NCI-H748 (cell line): Measurements from ENCODE around the gene SCARB1.

Experiments
- DNase-seq: peaks from one replicate; lab custom pipeline; 2025; ENCODE audit not compliant: unreplicated experiment; lab: John Stamatoyannopoulos, UW

Gene SCARB1

DNA sequence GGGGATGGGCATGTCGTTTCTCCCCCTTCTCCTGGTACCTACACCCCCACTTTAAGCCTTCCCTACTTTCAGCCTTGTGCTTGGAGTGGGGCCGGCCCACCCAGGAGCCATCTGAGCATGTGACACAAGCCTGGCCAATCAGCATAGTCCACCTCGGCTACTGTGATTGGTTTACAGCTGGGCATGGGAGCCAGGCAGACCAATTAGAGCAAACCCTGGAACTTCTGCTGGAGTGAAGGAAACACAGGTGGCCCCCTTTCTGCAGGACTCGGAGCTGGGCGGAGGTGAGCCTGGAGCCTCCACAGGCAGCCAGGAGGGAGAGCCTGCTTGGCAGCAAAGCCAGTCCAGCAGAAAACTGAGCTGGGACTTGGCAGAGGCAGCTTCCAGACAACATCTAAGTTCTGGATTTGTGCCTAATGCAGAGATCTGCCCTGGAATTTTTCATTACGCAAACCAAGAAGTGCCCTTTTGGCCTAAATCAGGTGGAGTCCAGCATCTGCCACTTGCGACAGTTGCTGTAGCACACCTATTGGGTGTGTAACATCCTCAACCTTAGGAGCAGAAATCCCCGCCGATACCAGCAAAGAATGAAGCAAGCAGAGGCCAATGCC, 59.5 kb downstream of the SCARB1 start:
- DNase-seq: no peak

DNA sequence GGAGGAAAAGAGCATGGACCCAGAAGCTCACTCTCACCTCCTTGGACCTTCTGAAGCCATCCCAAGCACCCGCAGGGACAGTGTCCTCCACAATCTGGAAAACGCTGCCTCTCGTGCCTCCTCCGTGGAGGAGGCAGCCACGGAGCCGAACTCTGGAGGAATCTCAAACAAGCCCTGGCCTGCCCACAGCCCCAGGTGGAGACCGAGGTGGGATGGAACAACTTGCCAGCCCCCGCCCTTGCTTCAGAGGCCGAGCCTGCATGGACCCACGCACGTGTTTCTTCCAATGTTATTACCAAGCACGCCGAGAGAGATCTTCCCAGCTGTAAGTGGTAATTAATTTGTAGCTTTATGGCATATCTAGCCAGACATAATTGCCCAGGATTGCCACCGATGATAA, 61.3 kb downstream of the SCARB1 start:
- DNase-seq: no peak

DNA sequence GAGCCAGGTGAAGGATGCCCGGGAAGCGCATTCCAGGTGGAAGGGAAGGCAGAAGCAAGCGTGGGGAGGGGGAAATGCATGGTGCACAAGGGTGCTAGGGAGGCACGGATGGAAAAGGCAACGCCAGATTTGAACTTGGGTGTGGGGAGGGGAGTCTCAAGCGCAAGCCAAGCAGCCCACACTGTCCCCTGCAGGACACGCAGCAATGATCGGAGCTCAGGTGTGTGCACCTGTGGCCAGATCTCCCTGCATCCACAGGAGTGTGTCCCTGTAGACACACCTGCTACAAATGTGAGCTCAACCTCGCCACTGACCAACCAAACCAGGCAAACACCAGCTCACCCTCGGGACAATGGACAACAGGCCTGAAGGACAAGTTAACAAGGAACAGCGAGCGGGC, 63.2 kb downstream of the SCARB1 start:
- no peak for DNase-seq

DNA sequence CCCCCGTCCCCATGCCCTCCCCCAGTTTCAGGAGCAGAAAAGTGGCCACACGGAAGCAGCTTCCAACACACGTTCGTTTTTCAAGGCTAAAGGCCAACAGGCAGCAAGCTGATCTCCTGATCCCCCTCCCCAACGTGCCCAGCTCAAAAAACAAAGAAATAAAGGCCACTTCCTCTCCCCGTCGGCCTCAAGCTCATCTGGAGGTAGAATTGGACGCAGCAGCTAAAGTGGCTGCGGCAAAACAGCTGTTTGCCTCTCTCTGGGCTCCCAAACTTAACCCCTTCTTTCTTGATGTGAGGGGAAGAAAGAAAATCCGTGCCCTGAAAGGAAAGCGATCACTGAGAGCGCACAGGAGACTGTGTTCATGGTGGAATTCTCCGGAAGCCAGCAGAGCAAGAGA, 66.3 kb downstream of the SCARB1 start:
- DNase-seq: no peak

DNA sequence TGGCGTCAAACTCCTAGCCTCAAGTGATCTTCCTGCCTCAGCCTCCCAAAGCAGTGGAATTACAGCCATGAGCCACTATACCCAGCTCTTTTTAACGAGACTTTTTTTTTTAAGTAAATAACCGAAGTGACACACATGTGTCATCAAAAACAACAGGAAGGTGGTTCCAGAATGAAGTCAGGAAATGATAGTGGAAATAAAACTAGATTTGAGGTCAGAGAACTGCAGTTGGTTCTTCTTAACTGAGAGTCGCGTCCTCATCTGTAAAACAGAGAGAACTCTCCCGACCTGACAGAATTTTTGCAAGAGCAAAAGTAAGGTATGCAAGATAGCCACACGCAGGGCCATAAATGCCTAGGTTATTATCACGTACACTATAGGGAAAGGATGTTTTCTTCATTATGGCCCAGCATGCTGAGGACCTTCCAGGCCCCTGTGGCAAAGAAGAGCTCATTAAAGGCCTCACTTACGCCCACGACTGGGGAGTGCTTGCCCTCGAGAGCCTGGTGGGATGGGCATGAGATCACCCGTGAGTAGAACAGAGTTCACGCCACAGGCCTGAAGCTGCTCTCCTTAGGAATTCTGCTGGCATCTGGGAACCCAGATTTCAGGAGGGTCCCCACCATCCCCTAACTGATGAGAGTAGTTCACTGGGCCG, 67.2 kb downstream of the SCARB1 start:
- no peak for DNase-seq

DNA sequence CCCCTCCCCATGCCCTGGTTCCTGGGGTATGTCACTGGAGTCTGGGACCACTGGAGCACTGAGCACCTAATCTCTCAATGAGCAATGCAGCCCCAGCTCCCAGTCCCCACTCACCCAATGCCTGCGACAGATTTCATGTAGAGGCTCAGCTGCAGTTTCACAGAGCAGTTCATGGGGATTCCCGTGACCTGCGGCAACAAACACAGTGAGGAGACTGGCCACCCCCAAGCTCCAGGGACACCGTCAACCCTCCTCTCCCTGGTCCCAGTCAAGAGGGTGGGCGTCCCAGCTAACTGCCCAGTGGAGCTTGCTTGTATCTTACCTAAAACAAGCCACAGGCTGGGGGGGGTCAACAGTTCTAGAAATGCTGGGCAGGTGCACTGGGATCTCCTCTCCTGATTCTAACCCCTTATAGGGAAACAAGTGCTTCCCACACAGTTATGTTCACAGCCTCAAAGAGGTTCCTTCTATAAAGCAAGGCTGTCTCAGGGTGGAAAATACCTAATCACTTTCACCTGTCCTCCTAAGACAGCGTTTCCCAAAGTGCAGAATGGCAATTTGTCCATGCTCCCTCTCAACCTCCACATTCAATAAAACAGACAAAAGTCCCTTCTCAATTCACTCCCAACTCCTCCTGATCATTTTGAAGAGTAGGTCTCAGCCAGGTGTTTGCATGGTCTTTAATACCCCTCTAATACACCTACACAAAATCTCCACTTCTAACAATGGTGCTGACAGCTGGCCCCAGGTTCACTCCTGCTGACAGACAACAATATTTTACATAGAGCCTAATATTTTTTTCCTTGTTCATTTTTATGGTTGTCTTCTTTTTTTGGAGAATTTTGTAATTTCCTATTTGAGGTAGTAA, 68.3 kb downstream of the SCARB1 start:
- no peak for DNase-seq

DNA sequence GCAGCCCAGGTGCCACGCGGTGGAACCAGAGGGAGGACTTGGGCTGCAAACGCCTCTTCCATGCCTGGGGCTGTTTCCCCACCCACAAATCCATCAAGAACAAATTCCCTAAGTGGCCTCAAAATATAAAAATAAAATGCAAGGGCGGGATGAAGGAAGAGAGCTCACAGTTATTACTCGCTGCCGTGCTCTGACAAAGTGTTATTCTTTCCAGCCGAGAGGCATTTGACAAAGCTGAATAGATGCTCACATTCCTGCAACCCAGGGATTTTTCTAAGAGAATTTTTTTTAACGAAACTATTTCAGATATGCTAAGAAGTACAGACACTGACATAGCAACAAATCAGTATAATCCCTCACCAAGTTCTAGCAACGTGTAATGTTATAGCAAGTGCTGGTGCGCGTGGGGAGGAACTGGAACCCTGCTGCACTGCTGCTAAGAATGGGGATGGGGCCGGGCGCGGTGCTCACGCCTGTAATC, 70.7 kb downstream of the SCARB1 start:
- no peak for DNase-seq

DNA sequence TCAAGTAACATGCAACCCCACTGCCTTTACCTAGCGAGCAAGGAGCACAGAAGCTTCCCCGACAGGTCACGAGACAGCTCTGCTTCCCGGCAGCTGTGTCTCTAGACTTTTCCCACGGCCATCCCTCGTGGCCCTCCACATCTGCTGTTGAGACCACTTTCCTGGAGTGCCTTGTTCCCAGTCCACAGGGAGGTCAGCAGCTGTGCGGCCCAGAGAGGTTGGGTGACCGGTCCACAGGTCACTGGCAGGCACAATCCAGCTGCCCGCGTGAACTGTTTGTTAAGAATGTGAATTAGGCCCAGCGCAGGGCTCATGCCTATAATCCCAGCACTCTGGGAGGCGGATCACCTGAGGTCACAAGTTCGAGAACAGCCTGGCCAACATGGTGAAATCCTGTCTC, 71.5 kb downstream of the SCARB1 start:
- DNase-seq: no peak

DNA sequence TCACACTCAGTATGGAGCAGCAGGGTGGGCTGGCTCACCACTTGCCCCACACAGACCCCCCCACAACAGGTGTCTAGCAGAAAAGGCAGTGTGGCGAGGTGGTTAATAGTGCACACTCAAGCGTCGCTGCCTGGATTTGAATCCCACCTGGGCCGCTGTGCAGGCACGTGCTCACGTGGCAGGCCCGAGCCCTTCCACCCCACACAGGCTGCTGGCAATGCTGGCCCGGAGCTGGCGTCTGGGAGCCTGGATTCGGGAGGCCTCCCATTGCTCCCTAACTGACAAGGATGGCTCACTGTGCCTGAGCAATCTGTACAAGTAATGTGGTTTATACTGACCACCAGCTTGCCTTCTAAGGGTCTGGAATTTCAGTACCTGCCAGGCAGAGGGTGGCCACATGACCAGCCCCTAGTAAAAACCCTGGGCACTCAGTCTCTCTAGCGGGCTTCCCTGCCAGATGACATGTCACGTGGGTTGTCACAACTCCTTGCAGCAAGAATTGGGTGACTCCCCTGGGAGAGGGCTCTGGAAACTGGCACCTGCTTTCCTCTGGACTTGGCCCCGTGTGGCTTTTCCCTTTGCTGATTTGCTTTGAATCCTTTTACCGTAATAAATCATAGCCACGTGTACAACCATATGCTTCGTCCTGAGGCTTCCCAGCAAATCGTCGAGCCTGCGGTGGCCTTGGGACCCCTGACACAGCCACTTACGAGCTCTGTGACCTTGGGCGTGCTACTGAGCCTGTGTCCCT, 72.8 kb downstream of the SCARB1 start:
- no peak for DNase-seq

DNA sequence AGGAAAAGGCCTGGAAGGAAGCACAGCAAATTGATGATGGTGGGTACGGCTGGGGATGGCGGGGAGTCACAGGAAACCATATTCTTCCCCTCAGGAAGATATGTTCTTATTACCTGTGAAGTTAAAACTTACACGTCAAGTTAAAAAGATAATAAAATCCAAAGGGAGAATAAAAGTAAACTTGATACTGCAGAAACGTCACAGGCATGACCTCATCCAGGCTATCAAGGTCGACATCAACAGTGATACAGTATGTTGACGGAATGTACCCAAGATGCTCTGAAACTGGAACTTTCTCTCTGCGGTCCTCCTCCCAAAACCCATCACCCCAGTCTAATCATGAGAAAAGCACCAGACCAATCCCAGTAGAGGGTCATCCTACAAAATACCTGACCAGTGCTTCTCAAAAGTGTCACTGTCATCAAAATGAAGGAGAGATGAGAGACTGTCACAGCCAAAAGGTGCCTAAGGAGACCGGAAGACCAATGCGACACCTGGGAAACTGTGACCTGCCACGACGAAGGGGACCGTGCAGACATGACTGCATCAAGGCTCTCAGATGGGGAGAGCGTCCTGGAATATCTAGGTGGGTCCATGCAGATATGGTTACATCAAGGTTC, 74.6 kb downstream of the SCARB1 start:
- no peak for DNase-seq

DNA sequence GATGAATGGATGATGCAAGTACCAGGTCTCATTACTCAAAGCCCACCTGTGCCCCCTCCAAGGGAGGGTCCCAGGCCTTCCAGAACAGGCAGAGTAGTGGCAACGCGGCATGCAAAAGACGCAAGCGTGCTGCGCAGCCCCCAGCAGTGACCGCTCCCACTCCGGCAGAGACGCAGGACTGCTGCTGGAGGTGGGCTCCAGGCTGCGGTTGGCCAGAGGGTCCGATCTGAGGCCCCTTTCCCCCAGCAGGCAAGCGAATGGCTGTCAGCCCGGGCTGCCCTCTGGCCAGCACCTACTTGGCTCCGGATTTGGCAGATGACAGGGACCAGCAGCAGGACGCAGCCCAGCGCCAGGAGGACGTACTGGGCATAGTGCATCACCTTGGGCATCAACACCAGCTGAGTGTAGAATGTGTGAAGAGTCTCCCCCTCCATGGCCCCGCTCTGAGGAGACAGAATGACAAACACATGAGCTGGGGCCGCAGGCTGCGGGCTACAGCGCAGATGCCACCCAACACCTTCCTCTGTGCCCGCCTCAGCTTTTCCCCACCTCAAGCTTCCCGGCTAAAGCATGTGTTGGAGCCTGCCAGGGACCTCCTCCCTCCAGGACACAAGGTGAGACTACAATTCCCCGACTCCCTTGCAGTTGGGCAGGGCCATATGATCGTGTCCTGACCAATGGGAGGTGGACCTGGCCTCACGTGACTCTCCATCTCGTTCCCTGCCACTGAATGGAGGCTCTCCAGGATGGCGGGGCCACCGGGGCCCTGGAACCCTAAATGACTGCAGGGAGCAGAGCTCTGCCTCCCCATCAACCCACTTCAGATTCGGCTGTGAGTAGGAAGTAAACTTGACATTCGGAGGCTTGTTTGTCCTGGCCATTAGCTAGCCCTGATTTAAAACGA, 77.4 kb downstream of the SCARB1 start:
- peak; percentile 62 for DNase-seq

DNA sequence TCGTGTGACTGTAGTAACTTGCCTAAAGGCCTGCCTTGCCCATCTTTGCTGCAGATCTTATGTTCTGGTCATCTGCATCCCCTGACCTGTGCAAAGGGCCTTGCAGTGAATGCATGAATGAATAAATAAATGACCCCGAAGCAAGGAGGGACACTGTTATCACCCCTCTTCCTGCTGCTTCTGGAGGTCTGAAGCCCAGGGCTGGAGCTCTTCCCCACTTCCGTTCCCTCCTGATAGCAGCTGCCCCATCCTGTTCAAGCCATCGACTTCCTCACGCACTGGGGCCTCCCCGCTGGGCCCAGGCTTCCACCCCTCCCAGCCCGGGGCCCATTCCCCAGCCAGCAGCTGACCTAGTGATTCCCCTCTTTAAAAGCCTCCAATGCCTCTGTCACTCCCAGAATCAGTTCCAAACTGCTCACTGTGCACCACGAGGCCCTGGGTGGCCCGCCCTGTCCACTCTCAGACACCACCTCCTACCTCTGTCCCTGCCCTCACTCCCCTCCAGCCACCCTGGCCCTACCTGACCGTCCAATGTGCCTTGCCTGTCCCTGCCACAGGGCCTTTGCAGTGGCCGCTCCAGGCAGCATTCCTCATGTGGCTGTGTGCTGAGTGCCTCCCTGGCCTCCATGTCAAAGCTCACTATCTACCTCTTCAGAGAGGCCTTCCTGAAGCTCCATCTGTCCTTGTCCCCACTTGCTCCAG, 78.6 kb downstream of the SCARB1 start:
- DNase-seq: no peak

DNA sequence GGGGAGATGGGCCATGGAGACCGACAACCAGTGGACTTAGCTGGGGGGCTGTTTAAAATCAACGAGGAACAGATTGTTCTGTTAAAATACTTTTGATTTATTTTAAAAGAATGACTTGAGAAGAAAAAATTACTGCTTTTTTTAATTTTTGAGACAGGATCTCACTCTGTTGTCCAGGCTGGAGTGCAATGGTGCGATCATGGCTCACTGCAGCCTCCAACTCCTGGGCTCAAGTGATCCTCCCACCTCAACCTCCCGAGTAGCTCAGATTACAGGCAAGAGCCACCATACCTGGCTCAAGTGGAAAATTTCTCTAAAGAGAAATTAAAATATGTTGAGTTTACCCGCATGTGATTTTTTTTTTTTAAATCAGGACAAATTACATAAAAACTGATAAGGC, 80.6 kb downstream of the SCARB1 start:
- DNase-seq: no peak

DNA sequence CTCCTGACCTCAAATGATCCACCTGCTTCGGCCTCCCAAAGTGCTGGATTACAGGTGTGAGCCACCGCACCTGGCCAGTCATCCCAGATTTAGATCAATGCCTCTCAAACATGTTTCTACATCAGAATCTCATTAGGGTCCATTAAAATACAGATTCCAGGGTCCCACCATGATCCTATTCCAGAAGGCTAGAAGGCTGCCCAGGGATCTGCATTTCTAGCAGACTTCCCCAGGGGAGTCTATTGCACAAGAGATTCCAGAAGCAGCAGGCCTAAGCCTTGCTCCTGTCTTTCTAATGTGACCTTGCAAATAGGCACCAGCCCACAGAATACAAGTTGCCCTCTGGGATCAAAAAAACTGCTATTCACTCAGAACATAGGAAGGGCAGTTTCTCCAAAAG, 81.5 kb downstream of the SCARB1 start:
- DNase-seq: no peak

DNA sequence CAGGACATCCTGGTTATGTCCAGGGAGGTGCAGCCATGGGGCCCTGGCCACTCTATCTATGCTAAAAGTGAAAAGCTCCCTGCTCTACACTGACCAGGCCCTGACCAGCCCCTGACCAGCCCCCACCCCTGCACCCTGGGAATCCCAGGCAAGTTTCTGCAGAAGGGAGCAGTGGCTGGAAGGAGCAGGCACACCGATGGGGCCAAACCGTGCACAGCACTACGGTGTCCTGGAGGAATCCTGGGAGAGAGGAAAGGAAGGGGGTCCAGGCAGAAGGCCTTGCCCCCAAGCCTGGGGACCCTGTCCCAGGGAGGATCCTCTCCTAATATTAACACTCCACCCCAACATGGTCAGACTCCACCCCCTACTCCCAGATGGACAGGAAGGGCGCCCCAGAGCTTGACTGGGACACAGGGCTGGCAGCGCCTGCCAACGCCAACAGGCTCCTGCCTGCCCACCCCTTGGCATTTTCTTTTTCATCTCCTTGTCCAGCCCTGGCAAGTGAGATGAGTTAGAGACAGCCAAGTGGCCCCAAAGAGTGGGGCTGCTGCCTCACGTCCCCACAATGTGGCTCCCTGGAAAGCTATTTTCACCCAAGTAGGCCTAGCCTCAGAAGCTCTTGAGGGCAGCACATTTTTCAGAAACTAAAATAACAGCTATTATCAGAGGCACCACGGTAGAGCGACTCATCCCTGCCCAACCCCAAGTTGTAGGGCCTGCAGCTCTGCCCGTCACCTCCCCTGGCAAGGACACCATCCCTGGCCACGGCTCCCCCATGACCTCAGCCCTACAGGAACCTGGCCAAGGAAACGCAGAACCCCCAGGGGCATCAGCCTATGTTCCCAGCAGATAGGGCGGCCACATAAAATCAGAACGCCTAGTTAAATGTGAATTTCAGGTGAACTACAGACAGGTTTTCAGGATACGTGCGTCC, 82.6 kb downstream of the SCARB1 start:
- no peak for DNase-seq

DNA sequence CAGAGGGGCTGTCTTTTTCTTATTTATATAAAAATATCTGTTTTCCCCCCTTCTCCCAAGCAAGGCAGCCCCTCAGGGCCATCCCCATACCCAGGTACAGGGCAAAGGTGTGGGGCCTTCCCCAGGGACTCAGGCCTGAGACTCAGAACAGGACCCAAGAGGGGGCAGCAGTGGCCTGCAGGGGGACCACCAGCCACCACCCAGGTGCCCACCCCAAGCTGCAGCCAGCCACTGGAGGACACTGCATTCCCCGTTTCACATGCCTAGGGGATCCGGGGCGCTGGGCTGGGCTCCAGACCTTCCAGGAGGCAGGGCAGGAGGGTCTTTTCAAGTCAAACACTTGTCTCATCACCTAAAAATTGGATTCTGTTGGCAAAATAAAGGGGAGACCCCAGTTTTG, 83.3 kb downstream of the SCARB1 start:
- no peak for DNase-seq

DNA sequence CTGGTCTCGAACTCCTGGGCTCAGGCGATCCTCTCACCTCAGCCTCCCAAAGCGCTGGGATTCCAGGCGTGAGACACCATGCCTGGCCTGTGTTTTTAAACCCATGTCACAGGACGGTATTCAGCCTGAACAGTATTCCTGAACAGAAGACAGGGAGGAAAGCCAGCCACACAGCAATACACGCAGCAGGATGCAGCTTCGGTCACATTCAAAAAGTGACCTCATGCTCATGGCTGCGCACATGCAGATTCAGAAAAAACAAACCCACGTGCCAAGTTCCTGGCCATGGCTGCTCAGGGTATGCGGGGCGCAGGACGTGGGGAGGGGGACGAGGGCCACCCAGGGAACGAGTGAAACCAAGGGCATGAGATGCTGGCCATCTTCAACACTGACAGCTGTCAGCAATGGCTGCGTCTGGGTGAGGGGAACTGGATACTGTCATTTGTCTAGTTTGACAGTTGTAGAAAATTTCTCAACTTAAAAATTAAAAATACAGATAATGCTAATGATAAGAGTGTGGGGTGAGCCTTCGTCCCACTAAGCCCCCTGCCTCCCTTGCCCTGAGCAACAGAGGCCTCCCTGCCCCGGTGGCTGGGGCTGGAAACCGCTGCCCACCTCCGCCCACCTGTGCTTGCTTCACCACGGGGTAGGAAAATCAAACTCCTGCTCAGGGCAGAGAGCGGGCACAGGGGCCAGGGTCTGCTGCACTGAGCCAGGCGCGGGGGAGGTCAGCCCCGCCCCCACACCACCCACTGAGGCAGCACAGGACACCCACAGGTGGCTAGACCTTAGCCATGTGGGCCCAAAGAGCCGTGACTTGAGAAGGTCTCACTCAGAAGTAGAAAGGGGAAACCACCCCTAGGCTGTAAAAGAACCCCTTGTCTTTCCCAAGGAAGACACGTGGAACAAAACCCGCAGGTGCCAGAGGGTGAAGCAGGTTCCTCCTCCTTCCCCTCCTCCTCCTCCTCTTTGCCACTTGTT, 84.2 kb downstream of the SCARB1 start:
- no peak for DNase-seq
